MM.1S (cell line): Measurements from ENCODE around the gene SERPINB7.

Source experiments
- DNase-seq: peaks from one replicate; pipeline ENCODE4 v3.0.0-alpha.2; 2015
- H2AFZ ChIP-seq: fragments of 300-600 bp; sonication (generic); 2 replicates; pipeline ENCODE4 v1.6.0; 2016; ENCODE audit warnings: antibody characterized with exemption, low read length
- H3F3A ChIP-seq: fragments of 300-600 bp; sonication (generic); 2 replicates; pipeline ENCODE4 v1.6.1; 2016; ENCODE audit warnings: mild to moderate bottlenecking, antibody characterized with exemption, low read length, moderate library complexity, mixed read lengths; ENCODE audit not compliant: insufficient read depth
- H3K27ac ChIP-seq: fragments of 300-600 bp; sonication (generic); 2 replicates; pipeline ENCODE4 v1.5.1; 2016; ENCODE audit warnings: mild to moderate bottlenecking, low read length
- H3K27me3 ChIP-seq: fragments of 300-600 bp; sonication (generic); replicated peaks from 2 replicates; pipeline ENCODE4 v1.6.0; 2016; ENCODE audit warnings: low read length; ENCODE audit not compliant: insufficient read depth
- H3K36me3 ChIP-seq: fragments of 300-600 bp; sonication (generic); replicated peaks from 2 replicates; pipeline ENCODE4 v1.6.1; 2016; ENCODE audit warnings: mild to moderate bottlenecking, low read length, mixed read lengths; ENCODE audit not compliant: insufficient read depth
- H3K4me1 ChIP-seq: fragments of 300-600 bp; sonication (generic); 2 replicates; pipeline ENCODE4 v1.6.1; 2016; ENCODE audit warnings: low read length, mixed read lengths
- H3K4me2 ChIP-seq: fragments of 300-600 bp; sonication (generic); 2 replicates; pipeline ENCODE4 v1.6.0; 2016; ENCODE audit warnings: low read depth, low read length
- H3K4me3 ChIP-seq: fragments of 300-600 bp; sonication (generic); 2 replicates; pipeline ENCODE4 v1.5.1; 2016; ENCODE audit warnings: low read length, mixed read lengths
- H3K79me2 ChIP-seq: fragments of 300-600 bp; sonication (generic); 2 replicates; pipeline ENCODE4 v1.6.1; 2016; ENCODE audit warnings: mixed run types, low read length, mixed read lengths
- H3K9ac ChIP-seq: fragments of 300-600 bp; sonication (generic); 2 replicates; pipeline ENCODE4 v1.6.1; 2016; ENCODE audit warnings: low read length, mixed read lengths
- H3K9me2 ChIP-seq: fragments of 300-600 bp; sonication (generic); replicated peaks from 2 replicates; pipeline ENCODE4 v1.6.1; 2016; ENCODE audit warnings: mild to moderate bottlenecking, low read length, mixed read lengths; ENCODE audit not compliant: insufficient read depth
- H3K9me3 ChIP-seq: fragments of 300-600 bp; sonication (generic); replicated peaks from 2 replicates; pipeline ENCODE4 v1.6.1; 2016; ENCODE audit warnings: mild to moderate bottlenecking, low read length, mixed read lengths; ENCODE audit not compliant: insufficient read depth
- H4K20me1 ChIP-seq: fragments of 300-600 bp; sonication (generic); 2 replicates; pipeline ENCODE4 v1.6.1; 2016; ENCODE audit warnings: mild to moderate bottlenecking, low read length, moderate library complexity, mixed read lengths; ENCODE audit not compliant: insufficient read depth
- EZH2 ChIP-seq: fragments of 300-600 bp; sonication (generic); optimal IDR thresholded peaks from 2 replicates; pipeline ENCODE3; 2017; ENCODE audit warnings: low read depth, mild to moderate bottlenecking, antibody characterized with exemption, low read length, mixed read lengths
- EZH2phosphoT487 ChIP-seq: fragments of 300-600 bp; sonication (generic); IDR thresholded peaks from 2 replicates; pipeline ENCODE4 v1.6.1; 2018; ENCODE audit warnings: antibody characterized with exemption, low read length
- TF ChIP-seq, protein P1 (sequence below): fragments of 300-600 bp; sonication (generic); IDR thresholded peaks from 2 replicates; pipeline ENCODE4 v1.5.1; 2016; ENCODE audit warnings: antibody characterized with exemption, low read length, mixed read lengths

The SERPINB7 gene

DNA sequence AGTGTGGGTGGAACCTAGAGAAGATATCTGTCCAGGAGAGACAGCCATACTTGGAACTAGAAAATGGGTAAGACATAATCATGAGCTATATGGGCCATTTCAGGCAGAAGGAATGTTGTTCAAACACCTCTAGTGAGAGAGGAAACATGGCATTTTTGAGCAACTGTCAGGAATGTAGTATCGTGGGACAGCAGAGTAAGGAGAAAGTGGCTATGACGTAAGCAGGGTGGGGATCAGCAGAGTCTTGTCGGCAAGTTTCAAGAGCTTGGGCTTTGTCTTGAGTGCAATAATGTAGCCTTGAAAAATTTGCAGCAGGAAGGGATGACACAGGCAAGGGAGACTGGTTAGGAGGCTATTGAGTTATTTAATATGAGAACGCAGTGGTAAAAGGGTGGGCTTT lies 20.4 kb downstream of the SERPINB7 start:
- H3K4me1 ChIP-seq, result no peaks in the 10 kb centered on the region
- H2AFZ ChIP-seq, result no peak overlapping the region
- H3K4me3 ChIP-seq, result no peak overlapping the region

DNA sequence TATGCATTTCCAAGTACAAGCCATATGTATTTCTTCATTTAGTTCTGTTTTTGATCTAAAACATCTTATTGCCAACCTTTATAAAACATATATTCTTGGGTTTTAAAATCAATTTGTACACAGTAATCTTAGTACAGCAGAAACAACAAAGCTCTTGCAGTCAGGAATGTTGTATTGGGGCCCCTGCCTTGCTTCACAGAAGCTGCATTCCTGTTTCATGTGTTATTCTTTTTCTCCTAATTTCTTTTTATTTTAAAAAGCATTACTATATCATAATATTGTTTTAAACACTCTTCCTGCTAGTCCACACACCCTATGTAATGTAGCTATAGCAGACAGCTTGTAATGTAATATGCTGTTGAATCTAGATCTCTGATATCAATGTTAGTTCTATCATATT lies 24.0 kb downstream of the SERPINB7 start:
- no peak for DNase-seq
- Histone ChIP-seq H3K4me1 (no peaks in the 10 kb centered on the region), H3F3A (no peaks in the 10 kb centered on the region), H2AFZ (no peak overlapping the region), H3K4me2 (no peak overlapping the region), H4K20me1 (no peaks in the 10 kb centered on the region), H3K9me2 (no peaks in the 10 kb centered on the region), H3K9me3 (no peaks in the 10 kb centered on the region), H3K27me3 (no peaks in the 10 kb centered on the region), H3K27ac (no peak overlapping the region), H3K36me3 (no peaks in the 10 kb centered on the region), H3K9ac (no peak overlapping the region), H3K79me2 (no peaks in the 10 kb centered on the region), H3K4me3 (no peak overlapping the region)
- TF ChIP-seq, protein P1, sequence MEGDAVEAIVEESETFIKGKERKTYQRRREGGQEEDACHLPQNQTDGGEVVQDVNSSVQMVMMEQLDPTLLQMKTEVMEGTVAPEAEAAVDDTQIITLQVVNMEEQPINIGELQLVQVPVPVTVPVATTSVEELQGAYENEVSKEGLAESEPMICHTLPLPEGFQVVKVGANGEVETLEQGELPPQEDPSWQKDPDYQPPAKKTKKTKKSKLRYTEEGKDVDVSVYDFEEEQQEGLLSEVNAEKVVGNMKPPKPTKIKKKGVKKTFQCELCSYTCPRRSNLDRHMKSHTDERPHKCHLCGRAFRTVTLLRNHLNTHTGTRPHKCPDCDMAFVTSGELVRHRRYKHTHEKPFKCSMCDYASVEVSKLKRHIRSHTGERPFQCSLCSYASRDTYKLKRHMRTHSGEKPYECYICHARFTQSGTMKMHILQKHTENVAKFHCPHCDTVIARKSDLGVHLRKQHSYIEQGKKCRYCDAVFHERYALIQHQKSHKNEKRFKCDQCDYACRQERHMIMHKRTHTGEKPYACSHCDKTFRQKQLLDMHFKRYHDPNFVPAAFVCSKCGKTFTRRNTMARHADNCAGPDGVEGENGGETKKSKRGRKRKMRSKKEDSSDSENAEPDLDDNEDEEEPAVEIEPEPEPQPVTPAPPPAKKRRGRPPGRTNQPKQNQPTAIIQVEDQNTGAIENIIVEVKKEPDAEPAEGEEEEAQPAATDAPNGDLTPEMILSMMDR, result no peak
- TF ChIP-seq EZH2 (no peak), EZH2phosphoT487 (no peak)

More for the DNA sequence above, 20.4 kb downstream of the SERPINB7 start:
- Histone ChIP-seq H4K20me1 (no peaks in the 10 kb centered on the region), H3K9me3 (no peaks in the 10 kb centered on the region), H3K9ac (no peak overlapping the region), H3K27ac (no peak overlapping the region), H3K9me2 (no peaks in the 10 kb centered on the region), H3K4me2 (no peak overlapping the region), H3F3A (no peaks in the 10 kb centered on the region), H3K36me3 (no peaks in the 10 kb centered on the region), H3K79me2 (no peaks in the 10 kb centered on the region), H3K27me3 (no peaks in the 10 kb centered on the region)
- TF ChIP-seq EZH2phosphoT487 (no peak), EZH2 (no peak)
- TF ChIP-seq, protein P1, result no peak
- DNase-seq, result no peak

DNA sequence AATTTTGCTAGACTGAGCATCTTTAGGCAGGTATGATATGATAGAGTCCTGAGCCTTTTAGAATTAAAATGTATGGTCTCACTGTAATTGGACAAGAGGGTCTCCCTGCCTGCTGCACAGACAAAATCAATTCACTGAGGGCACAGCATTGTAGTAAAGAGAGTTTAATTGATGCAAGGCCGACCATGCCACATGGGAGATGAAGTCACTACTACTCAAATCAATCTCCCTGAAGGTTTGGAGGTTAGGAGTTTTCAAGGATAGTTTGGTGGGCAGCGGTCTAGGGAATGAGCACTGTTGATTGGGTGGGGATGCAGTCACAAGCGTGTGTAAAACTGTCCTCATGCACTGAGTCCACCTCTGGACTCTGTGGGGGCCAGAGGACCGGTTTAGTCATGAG lies 26.1 kb downstream of the SERPINB7 start:
- Histone ChIP-seq H3K9me2 (no peaks in the 10 kb centered on the region), H3K4me2 (no peak overlapping the region), H3K4me3 (no peak overlapping the region), H3K36me3 (no peaks in the 10 kb centered on the region), H3K27ac (no peak overlapping the region), H3K27me3 (no peaks in the 10 kb centered on the region), H3K4me1 (no peaks in the 10 kb centered on the region), H3K9me3 (no peaks in the 10 kb centered on the region), H4K20me1 (no peaks in the 10 kb centered on the region), H2AFZ (no peak overlapping the region), H3K9ac (no peak overlapping the region), H3F3A (no peaks in the 10 kb centered on the region), H3K79me2 (no peaks in the 10 kb centered on the region)
- no peak for DNase-seq
- TF ChIP-seq, protein P1, result no peak
- TF ChIP-seq EZH2 (no peak), EZH2phosphoT487 (no peak)
